ENCODE data around the gene SAE1.
"Not testable (repeated sequence)": the region's sequence is repeated elsewhere in the genome, so short reads cannot be mapped to it uniquely, and the experiment has no call there.

Gene SAE1

DNA sequence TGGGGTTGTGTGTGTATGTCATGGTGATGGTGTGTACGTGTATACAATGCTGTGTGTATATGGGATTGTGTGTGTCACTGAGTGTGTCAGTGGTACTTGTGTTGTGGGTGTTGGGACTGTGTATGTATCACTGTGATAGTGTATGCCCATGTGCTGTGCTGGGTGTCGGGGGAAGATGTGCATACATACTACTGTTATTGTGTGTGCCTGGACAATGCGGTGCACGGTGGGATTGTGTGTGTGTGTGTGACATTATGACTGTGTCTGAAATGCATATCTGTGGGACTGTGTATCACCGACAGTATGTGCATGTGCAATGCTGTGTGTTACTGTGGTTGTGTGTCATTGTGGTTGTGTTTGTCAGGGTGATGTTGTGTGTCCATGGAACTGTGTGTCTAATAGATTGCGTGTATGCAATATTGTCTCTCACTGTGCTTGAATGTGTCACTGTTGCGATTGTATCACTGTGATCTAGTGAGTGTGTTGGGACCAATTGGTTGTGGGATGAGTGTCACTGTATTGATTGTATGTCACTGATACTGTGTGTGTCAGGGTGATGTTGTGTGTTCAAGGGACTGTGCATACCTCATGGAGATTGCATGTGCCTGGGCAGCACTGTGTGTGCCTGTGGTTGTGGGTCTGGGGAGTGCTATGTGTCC is 111.4 kb downstream of the SAE1 start:
- 93 to 95% methylated on average over 7 of the region's 7 CpGs for WGBS, 2 experiments (ENCODE audit: insufficient coverage in 2 of 2)
- Histone ChIP-seq H3K27ac (ENCODE audit: low read depth, low read length, severe bottlenecking) (no peak overlapping the region), H3K9me3 (ENCODE audit: control insufficient read depth, low read length) (no peaks in the 10 kb centered on the region), H3K4me3 (ENCODE audit: extremely low read depth, insufficient read depth, low read length, poor library complexity, severe bottlenecking) (no peak overlapping the region), H3K36me3 (ENCODE audit: control insufficient read depth, insufficient read depth, low read length) (no peaks in the 10 kb centered on the region), H3K4me1 (ENCODE audit: control insufficient read depth, insufficient read depth, low read length, poor library complexity, severe bottlenecking) (peaks cover 17% of the 10 kb centered on the region)

DNA sequence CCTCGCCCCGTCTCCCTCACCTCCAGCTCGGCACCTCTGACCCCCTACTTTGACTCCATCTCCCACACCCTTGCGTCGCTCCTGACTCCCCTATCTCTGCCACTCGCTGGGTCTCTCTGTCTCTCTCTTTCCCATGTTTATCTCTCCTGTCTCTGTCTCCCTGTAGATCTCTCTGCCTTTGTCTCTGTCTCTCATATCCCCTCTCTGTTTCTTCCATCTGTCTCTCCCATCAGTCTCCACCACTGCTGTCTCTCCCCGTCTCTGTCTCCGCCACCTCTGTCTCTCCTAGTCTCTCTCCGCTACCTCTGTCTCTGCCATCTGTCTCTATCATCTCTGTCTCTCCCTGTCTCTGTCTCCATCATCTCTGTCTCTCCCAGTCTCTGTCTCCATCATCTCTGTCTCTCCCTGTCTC is 112.7 kb downstream of the SAE1 start:
- H3K4me1 ChIP-seq (ENCODE audit: control insufficient read depth, insufficient read depth, low read length, poor library complexity, severe bottlenecking) = peaks cover 17% of the 10 kb centered on the region
- H3K9me3 ChIP-seq (ENCODE audit: control insufficient read depth, low read length) = no peaks in the 10 kb centered on the region
- no peak overlapping the region for H3K27ac ChIP-seq (ENCODE audit: low read depth, low read length, severe bottlenecking)
- no peaks in the 10 kb centered on the region for H3K36me3 ChIP-seq (ENCODE audit: control insufficient read depth, insufficient read depth, low read length)
- 28 to 34% methylated on average over 6 to 7 of the region's 9 CpGs for WGBS, 2 experiments (ENCODE audit: insufficient coverage in 2 of 2)
- peak overlapping the region; percentile 18 for H3K4me3 ChIP-seq (ENCODE audit: extremely low read depth, insufficient read depth, low read length, poor library complexity, severe bottlenecking)

DNA sequence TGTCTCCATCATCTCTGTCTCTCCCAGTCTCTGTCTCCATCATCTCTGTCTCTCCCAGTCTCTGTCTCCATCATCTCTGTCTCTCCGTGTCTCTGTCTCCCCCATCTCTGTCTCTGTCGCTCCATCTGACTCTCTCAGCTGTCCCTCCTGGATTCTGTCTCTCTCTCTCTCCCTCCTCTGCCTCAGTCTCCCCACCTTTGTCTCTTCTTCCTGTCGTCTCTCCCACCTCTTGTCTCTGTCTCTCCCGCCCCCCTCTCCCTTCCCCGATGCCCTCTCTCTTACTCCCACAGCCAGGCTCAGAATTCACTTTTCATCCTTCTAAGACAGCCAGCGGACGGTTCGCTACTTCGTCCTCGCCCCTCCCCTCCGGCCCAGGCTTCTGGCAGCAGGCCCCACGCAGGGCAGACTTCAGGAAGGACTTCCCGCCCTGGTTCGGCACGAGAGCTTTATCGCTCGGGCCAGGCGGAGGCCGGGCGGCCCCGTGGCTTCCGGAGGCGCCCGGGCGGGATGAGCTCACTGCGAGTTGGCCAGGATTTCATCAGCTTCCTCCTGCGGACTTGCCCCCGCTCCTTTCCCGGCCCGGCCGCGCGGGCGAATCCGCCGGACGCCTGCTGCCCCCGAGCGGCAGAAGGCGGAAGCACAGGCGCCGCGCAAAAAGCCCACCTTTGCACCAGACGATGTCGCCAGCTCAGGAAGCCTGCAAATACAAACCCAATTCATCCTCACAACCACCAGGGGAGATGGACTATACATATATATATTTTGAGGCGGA is 113.3 kb downstream of the SAE1 start:
- no peaks in the 10 kb centered on the region for H3K9me3 ChIP-seq (ENCODE audit: control insufficient read depth, low read length)
- 2 to 5% methylated on average over 22 to 39 of the region's 46 CpGs for WGBS, 2 experiments (ENCODE audit: insufficient coverage in 2 of 2)
- H3K36me3 ChIP-seq (ENCODE audit: control insufficient read depth, insufficient read depth, low read length) = no peaks in the 10 kb centered on the region
- H3K27ac ChIP-seq (ENCODE audit: low read depth, low read length, severe bottlenecking) = peak overlapping the region; percentile 92
- peak overlapping the region; percentile 18 for H3K4me3 ChIP-seq (ENCODE audit: extremely low read depth, insufficient read depth, low read length, poor library complexity, severe bottlenecking)
- H3K4me1 ChIP-seq (ENCODE audit: control insufficient read depth, insufficient read depth, low read length, poor library complexity, severe bottlenecking) = peaks cover 14% of the 10 kb centered on the region

GRCh38 chr19:47247308-47247990 is 116.8 kb downstream of the SAE1 start:
- Histone ChIP-seq H3K36me3 (ENCODE audit: control insufficient read depth, insufficient read depth, low read length) (no peaks in the 10 kb centered on the region), H3K4me3 (ENCODE audit: extremely low read depth, insufficient read depth, low read length, poor library complexity, severe bottlenecking) (no peak overlapping the region), H3K4me1 (ENCODE audit: control insufficient read depth, insufficient read depth, low read length, poor library complexity, severe bottlenecking) (peaks cover 3% of the 10 kb centered on the region), H3K27ac (ENCODE audit: low read depth, low read length, severe bottlenecking) (no peak overlapping the region), H3K9me3 (ENCODE audit: control insufficient read depth, low read length) (no peaks in the 10 kb centered on the region)
- WGBS, 2 experiments (ENCODE audit: insufficient coverage in 2 of 2) = 58 to 68% methylated on average over 10 to 19 of the region's 25 CpGs

DNA sequence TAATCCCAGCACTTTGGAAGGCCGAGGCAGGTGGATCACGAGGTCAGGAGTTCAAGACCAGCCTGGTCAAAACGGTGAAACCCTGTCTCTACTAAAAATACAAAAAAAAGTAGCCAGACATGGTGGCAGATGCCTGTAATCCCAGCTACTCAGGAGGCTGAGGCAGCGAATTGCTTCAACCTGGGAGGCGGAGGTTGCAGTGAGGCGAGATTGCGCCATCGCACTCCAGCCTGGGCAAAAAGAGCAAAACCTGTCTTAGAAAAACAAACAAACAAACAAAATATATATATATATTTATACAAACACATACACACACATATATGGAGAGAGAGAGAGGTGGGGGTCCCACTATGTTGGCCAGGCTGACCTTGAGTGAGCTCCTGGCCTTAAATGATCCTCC is 122.4 kb downstream of the SAE1 start:
- not testable (repeated sequence) for H3K4me3 ChIP-seq (ENCODE audit: extremely low read depth, insufficient read depth, low read length, poor library complexity, severe bottlenecking); H3K27ac ChIP-seq (ENCODE audit: low read depth, low read length, severe bottlenecking); H3K36me3 ChIP-seq (ENCODE audit: control insufficient read depth, insufficient read depth, low read length); H3K9me3 ChIP-seq (ENCODE audit: control insufficient read depth, low read length)
- WGBS, 2 experiments (ENCODE audit: insufficient coverage in 2 of 2) = 85 to 96% methylated on average over 5 of the region's 8 CpGs
- H3K4me1 ChIP-seq (ENCODE audit: control insufficient read depth, insufficient read depth, low read length, poor library complexity, severe bottlenecking) = peaks cover 12% of the 10 kb centered on the region

DNA sequence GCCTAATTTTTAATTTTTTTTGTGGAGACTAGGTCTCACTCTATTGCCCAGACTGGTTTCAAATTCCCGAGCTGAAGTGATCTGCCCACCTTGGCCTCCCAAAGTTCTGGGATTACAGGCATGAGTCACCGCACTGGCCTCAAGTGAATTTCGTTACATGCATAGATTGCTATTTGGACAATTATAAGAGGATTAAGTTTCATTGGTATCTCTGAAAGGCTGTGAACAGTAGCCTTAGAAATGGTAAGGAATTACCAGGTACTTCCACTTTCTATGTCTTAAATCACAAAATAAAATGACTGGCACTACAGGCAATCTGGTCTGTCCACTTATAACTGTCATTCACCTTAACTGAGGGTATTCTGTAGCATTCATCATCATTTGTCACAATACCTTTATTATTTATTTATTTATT is 122.8 kb downstream of the SAE1 start:
- Histone ChIP-seq H3K36me3 (ENCODE audit: control insufficient read depth, insufficient read depth, low read length) (peaks cover under 1% of the 10 kb centered on the region), H3K4me3 (ENCODE audit: extremely low read depth, insufficient read depth, low read length, poor library complexity, severe bottlenecking) (no peak overlapping the region), H3K27ac (ENCODE audit: low read depth, low read length, severe bottlenecking) (peak overlapping the region; percentile 41), H3K4me1 (ENCODE audit: control insufficient read depth, insufficient read depth, low read length, poor library complexity, severe bottlenecking) (peaks cover 16% of the 10 kb centered on the region), H3K9me3 (ENCODE audit: control insufficient read depth, low read length) (no peaks in the 10 kb centered on the region)
- 89 to 90% methylated on average over 3 of the region's 3 CpGs for WGBS, 2 experiments (ENCODE audit: insufficient coverage in 2 of 2)

- H3K4me3 ChIP-seq (ENCODE audit: extremely low read depth, insufficient read depth, low read length, poor library complexity, severe bottlenecking) = no peak overlapping the region
- no peaks in the 10 kb centered on the region for H3K9me3 ChIP-seq (ENCODE audit: control insufficient read depth, low read length)
- WGBS, 2 experiments (ENCODE audit: insufficient coverage in 2 of 2) = 94% methylated on average over 3 of the region's 5 CpGs; no CpG with 5 or more reads in 1 of the 2 experiments
- peak overlapping the region; percentile 41 for H3K27ac ChIP-seq (ENCODE audit: low read depth, low read length, severe bottlenecking)
- peaks cover 21% of the 10 kb centered on the region for H3K4me1 ChIP-seq (ENCODE audit: control insufficient read depth, insufficient read depth, low read length, poor library complexity, severe bottlenecking)
- peaks cover 6% of the 10 kb centered on the region for H3K36me3 ChIP-seq (ENCODE audit: control insufficient read depth, insufficient read depth, low read length)
Observed at GRCh38 chr19:47253970-47254369, 123.3 kb downstream of the SAE1 start.

DNA sequence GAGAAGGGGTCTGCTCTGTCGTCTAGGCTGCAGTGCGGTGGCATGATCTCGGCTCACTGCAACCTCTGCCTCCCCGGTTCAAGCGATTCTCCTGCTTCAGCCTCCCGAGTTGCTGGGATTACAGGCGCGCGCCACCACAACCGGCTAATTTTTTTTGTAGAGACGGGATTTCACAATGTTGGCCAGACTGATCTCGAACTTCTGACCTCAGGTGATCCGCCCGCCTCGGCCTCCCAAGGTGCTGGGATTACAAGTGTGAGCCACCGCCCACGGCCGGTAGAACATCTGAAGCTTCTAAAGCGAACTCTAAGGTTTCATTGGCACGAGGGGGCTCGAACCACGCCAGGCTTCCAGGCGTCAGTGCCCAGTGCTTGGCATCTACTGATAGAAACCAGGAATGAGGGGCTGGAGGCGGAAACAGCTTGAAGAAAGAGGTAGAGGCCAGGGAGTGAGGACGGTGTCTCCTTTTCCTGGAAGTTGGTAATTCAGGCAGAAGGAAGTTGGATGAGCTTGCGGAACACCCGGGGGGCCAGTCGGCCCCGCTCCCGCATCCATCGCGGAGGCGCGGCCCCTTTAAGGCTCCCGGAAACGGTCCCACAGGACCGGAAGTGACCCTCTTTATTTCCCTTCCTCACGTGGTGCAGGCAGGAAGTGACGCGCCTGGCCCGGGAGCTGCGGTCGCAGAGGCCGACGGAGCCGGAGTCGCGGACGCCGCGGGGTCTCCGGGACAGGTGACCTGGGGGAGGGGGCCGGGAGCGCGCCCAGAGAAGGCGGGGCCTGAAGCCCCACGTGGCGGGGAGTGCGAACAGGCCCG is 125.5 kb downstream of the SAE1 start, which contains the start of gene CCDC9:
TSS of gene CCDC9 (plus strand) at position 647 of the 814 bp plus-strand sequence. CDS start 1,876 bp downstream, outside the sequence.
- H3K36me3 ChIP-seq (ENCODE audit: control insufficient read depth, insufficient read depth, low read length) = peaks cover 27% of the 10 kb centered on the region
- H3K4me3 ChIP-seq (ENCODE audit: extremely low read depth, insufficient read depth, low read length, poor library complexity, severe bottlenecking) = peak within 1 kb of the TSS; percentile 58
- 33 to 34% methylated on average over 51 to 54 of the region's 60 CpGs for WGBS, 2 experiments (ENCODE audit: insufficient coverage in 2 of 2)
- H3K27ac ChIP-seq (ENCODE audit: low read depth, low read length, severe bottlenecking) = peak within 1 kb of the TSS; percentile 97
- peaks cover 26% of the 10 kb centered on the region for H3K4me1 ChIP-seq (ENCODE audit: control insufficient read depth, insufficient read depth, low read length, poor library complexity, severe bottlenecking)
- no peaks in the 10 kb centered on the region for H3K9me3 ChIP-seq (ENCODE audit: control insufficient read depth, low read length)

- Histone ChIP-seq H3K27ac (ENCODE audit: low read depth, low read length, severe bottlenecking) (peak overlapping the region; percentile 97), H3K4me1 (ENCODE audit: control insufficient read depth, insufficient read depth, low read length, poor library complexity, severe bottlenecking) (peaks cover 26% of the 10 kb centered on the region), H3K9me3 (ENCODE audit: control insufficient read depth, low read length) (no peaks in the 10 kb centered on the region), H3K4me3 (ENCODE audit: extremely low read depth, insufficient read depth, low read length, poor library complexity, severe bottlenecking) (peak overlapping the region; percentile 58), H3K36me3 (ENCODE audit: control insufficient read depth, insufficient read depth, low read length) (peaks cover 33% of the 10 kb centered on the region)
- 0% methylated on average over 24 to 40 of the region's 52 CpGs for WGBS, 2 experiments (ENCODE audit: insufficient coverage in 2 of 2)
Observed at GRCh38 chr19:47256693-47257410, 126.2 kb downstream of the SAE1 start.
